ENCODE data around the gene RBM38. TPM values are rescaled to one million over a fixed set of nuclear protein-coding genes. Genes with fewer than 3 reads are reported as not detected.

RBM38 gene
- total and polyA plus RNA-seq, 2 donors from 2014 or later = 16.8 to 18.0 TPM

- Histone ChIP-seq H3K4me1 (ENCODE audit: control insufficient read depth in 2 of 3, insufficient read depth in 2 of 3, low read depth in 1 of 3, low read length in 3 of 3) (peaks cover 0 to 2% (median 0%) of the 10 kb centered on the region in 3 donors), H3K36me3 (ENCODE audit: control insufficient read depth in 2 of 3, insufficient read depth in 3 of 3, low read length in 3 of 3) (no peaks in the 10 kb centered on the region), H3K9ac (ENCODE audit: low read length in 3 of 3) (no peak overlapping the region), H3K27ac (ENCODE audit: low read depth in 2 of 2, low read length in 2 of 2) (no peak overlapping the region), H3K9me3 (ENCODE audit: control insufficient read depth in 2 of 3, insufficient read depth in 1 of 3, low read length in 3 of 3) (no peaks in the 10 kb centered on the region), H3K4me3 (ENCODE audit: low read length in 3 of 3) (no peak overlapping the region), H3K27me3 (ENCODE audit: control insufficient read depth, insufficient read depth, low read length) (no peaks in the 10 kb centered on the region)
- DNase-seq (no peak), FAIRE-seq (no peak)
- intact Hi-C loops (cut with DNase I) = no loop called here
- no peak for TF ChIP-seq CTCF (IDR thresholded peaks at IDR 0.05; ENCODE audit: borderline replicate concordance, extremely low read depth, insufficient read depth)
Observed at GRCh38 chr20:57456116-57456515, 64.9 kb downstream of the RBM38 start.

GRCh38 chr20:57457243-57458095 is 66.3 kb downstream of the RBM38 start:
- H3K4me1 ChIP-seq (ENCODE audit: control insufficient read depth in 2 of 3, insufficient read depth in 2 of 3, low read depth in 1 of 3, low read length in 3 of 3) = no peaks in the 10 kb centered on the region
- no peaks in the 10 kb centered on the region for H3K36me3 ChIP-seq (ENCODE audit: control insufficient read depth in 2 of 3, insufficient read depth in 3 of 3, low read length in 3 of 3)
- DNase-seq (no peak), FAIRE-seq (no peak)
- peak overlapping the region in 1 of 3 donors; percentile 21 for H3K4me3 ChIP-seq (ENCODE audit: low read length in 3 of 3)
- H3K27me3 ChIP-seq (ENCODE audit: control insufficient read depth, insufficient read depth, low read length) = no peaks in the 10 kb centered on the region
- no peak overlapping the region for H3K27ac ChIP-seq (ENCODE audit: low read depth in 2 of 2, low read length in 2 of 2)
- TF ChIP-seq CTCF (IDR thresholded peaks at IDR 0.05; ENCODE audit: borderline replicate concordance, extremely low read depth, insufficient read depth) = no peak
- no peaks in the 10 kb centered on the region for H3K9me3 ChIP-seq (ENCODE audit: control insufficient read depth in 2 of 3, insufficient read depth in 1 of 3, low read length in 3 of 3)
- intact Hi-C loops (cut with DNase I) = no loop called here
- H3K9ac ChIP-seq (ENCODE audit: low read length in 3 of 3) = no peak overlapping the region

GRCh38 chr20:57458400-57459160 is 67.4 kb downstream of the RBM38 start:
- intact Hi-C loops (cut with DNase I) = no loop called here
- TF ChIP-seq CTCF (IDR thresholded peaks at IDR 0.05; ENCODE audit: borderline replicate concordance, extremely low read depth, insufficient read depth) = no peak
- DNase-seq (no peak), FAIRE-seq (no peak)
- H3K27me3 ChIP-seq (ENCODE audit: control insufficient read depth, insufficient read depth, low read length) = no peaks in the 10 kb centered on the region
- no peak overlapping the region for H3K27ac ChIP-seq (ENCODE audit: low read depth in 2 of 2, low read length in 2 of 2)
- no peak overlapping the region for H3K4me3 ChIP-seq (ENCODE audit: low read length in 3 of 3)
- no peaks in the 10 kb centered on the region for H3K9me3 ChIP-seq (ENCODE audit: control insufficient read depth in 2 of 3, insufficient read depth in 1 of 3, low read length in 3 of 3)
- no peaks in the 10 kb centered on the region for H3K36me3 ChIP-seq (ENCODE audit: control insufficient read depth in 2 of 3, insufficient read depth in 3 of 3, low read length in 3 of 3)
- no peaks in the 10 kb centered on the region for H3K4me1 ChIP-seq (ENCODE audit: control insufficient read depth in 2 of 3, insufficient read depth in 2 of 3, low read depth in 1 of 3, low read length in 3 of 3)
- no peak overlapping the region for H3K9ac ChIP-seq (ENCODE audit: low read length in 3 of 3)

Other genes with a start within 250 kb of the RBM38 start
- gene BMP7, start 124.8 kb upstream of the RBM38 start, total RNA-seq = 1.6 TPM
- 11.3 TPM for gene BMP7, start 124.8 kb upstream of the RBM38 start, polyA plus RNA-seq (ENCODE audit: insufficient read depth, low read depth, low replicate concordance)
- gene SPO11, start 61.6 kb upstream of the RBM38 start, total RNA-seq = not detected
- not detected for gene SPO11, start 61.6 kb upstream of the RBM38 start, polyA plus RNA-seq (ENCODE audit: insufficient read depth, low read depth, low replicate concordance)
- gene RAE1, start 40.1 kb upstream of the RBM38 start, total RNA-seq = 19.5 TPM
- gene RAE1, start 40.1 kb upstream of the RBM38 start, polyA plus RNA-seq (ENCODE audit: insufficient read depth, low read depth, low replicate concordance) = 26.3 TPM
- gene CTCFL, start 133.7 kb downstream of the RBM38 start, total RNA-seq = not detected
- gene CTCFL, start 133.7 kb downstream of the RBM38 start, polyA plus RNA-seq (ENCODE audit: insufficient read depth, low read depth, low replicate concordance) = not detected
- gene PCK1, start 169.7 kb downstream of the RBM38 start, total RNA-seq = 29.7 TPM
- 551 TPM for gene PCK1, start 169.7 kb downstream of the RBM38 start, polyA plus RNA-seq (ENCODE audit: insufficient read depth, low read depth, low replicate concordance)
- gene ZBP1, start 229.0 kb downstream of the RBM38 start, total RNA-seq = 3.7 TPM
- gene ZBP1, start 229.0 kb downstream of the RBM38 start, polyA plus RNA-seq (ENCODE audit: insufficient read depth, low read depth, low replicate concordance) = not detected

All from kidney (tissue), 14 donors.